PC-3 (cell line): Measurements from ENCODE around the gene NELFE. TPM values are rescaled to one million over a fixed set of nuclear protein-coding genes. Genes with fewer than 3 reads are reported as not detected.

ENCODE experiments used
- ATAC-seq: fragments of 200-7000 bp; cut with Tn5 transposase; 2 replicates; pipeline ENCODE4 v1.9.1; 2020; ENCODE audit warnings: mild to moderate bottlenecking, moderate library complexity
- BruUV-seq: library from RNA; stranded (reverse); fragments of 400-500 nt; replicated peaks from 2 replicates; lab custom pipeline; 2021; lab: Mats Ljungman, UMichigan
- CTCF ChIA-PET: fragments of 300-600 bp; sonication (Branson Sonifier 250); formaldehyde crosslinking; loops from one replicate; lab custom pipeline; 2022; ENCODE audit warnings: antibody characterized with exemption; lab: Charles Lee
- POLR2A ChIA-PET: fragments of 300-600 bp; sonication (Branson Sonifier 250); formaldehyde crosslinking; loops from one replicate; lab custom pipeline; 2022; ENCODE audit warnings: antibody characterized with exemption; ENCODE audit not compliant: unreplicated experiment; lab: Charles Lee
- DNase-seq: peaks from one replicate; pipeline ENCODE4 v3.0.0-alpha.2; 2015
- H2AFZ ChIP-seq: fragments of 300-600 bp; sonication (generic); 2 replicates; pipeline ENCODE4 v1.6.0; 2016; ENCODE audit warnings: antibody characterized with exemption, low read length
- H3F3A ChIP-seq: fragments of 300-600 bp; sonication (generic); one replicate; pipeline ENCODE4 v1.6.0; 2017; ENCODE audit warnings: antibody characterized with exemption, low read length, control low read depth, mild to moderate bottlenecking; ENCODE audit not compliant: unreplicated experiment
- H3K27ac ChIP-seq: fragments of 300-600 bp; sonication (generic); 2 replicates; pipeline ENCODE4 v1.5.1; 2016; ENCODE audit warnings: mild to moderate bottlenecking, low read length
- H3K27me3 ChIP-seq: fragments of 300-600 bp; sonication (generic); 2 replicates; pipeline ENCODE4 v1.6.1; 2016; ENCODE audit warnings: low read length, mixed read lengths
- H3K36me3 ChIP-seq: fragments of 300-600 bp; sonication (generic); 2 replicates; pipeline ENCODE4 v1.6.1; 2016; ENCODE audit warnings: low read depth, mixed run types, low read length, mixed read lengths
- H3K4me1 ChIP-seq: fragments of 300-600 bp; sonication (generic); 2 replicates; pipeline ENCODE4 v1.5.1; 2016; ENCODE audit warnings: low read length; ENCODE audit not compliant: insufficient read depth
- H3K4me2 ChIP-seq: fragments of 300-600 bp; sonication (generic); 2 replicates; pipeline ENCODE4 v1.6.0; 2016; ENCODE audit warnings: low read length
- H3K4me3 ChIP-seq: fragments of 300-600 bp; sonication (generic); 2 replicates; pipeline ENCODE4 v1.5.1; 2016; ENCODE audit warnings: mild to moderate bottlenecking, low read length, mixed read lengths
- H3K79me2 ChIP-seq: fragments of 300-600 bp; sonication (generic); 2 replicates; pipeline ENCODE4 v1.6.1; 2017; ENCODE audit warnings: low read length, mixed read lengths
- H3K9ac ChIP-seq: fragments of 300-600 bp; sonication (generic); 2 replicates; pipeline ENCODE4 v1.6.0; 2016; ENCODE audit warnings: mild to moderate bottlenecking, low read length
- H3K9me2 ChIP-seq: fragments of 300-600 bp; sonication (generic); replicated peaks from 2 replicates; pipeline ENCODE4 v1.6.1; 2016; ENCODE audit warnings: mixed run types, low read length, mixed read lengths
- H3K9me3 ChIP-seq: fragments of 300-600 bp; sonication (generic); 2 replicates; pipeline ENCODE4 v1.6.1; 2016; ENCODE audit warnings: low read length, mixed read lengths
- H4K20me1 ChIP-seq: fragments of 300-600 bp; sonication (generic); 2 replicates; pipeline ENCODE4 v1.6.1; 2016; ENCODE audit warnings: low read length, mixed read lengths
- CTCF ChIP-seq: fragments of 300-600 bp; sonication (generic); conservative IDR thresholded peaks from 2 replicates; pipeline ENCODE4 v1.5.1; 2017; ENCODE audit warnings: antibody characterized with exemption, low read depth, mild to moderate bottlenecking, low read length
- EZH2 ChIP-seq: fragments of 300-600 bp; sonication (generic); IDR thresholded peaks from one replicate; pipeline ENCODE4 v1.6.1; 2017; ENCODE audit warnings: antibody characterized with exemption, mild to moderate bottlenecking, low read length; ENCODE audit not compliant: unreplicated experiment
- EZH2phosphoT487 ChIP-seq: fragments of 300-600 bp; sonication (generic); IDR thresholded peaks from 2 replicates; pipeline ENCODE4 v1.6.1; 2018; ENCODE audit warnings: mild to moderate bottlenecking, antibody characterized with exemption, low read length, borderline replicate concordance
- intact Hi-C: fragments of 100-400 bp; cut with micrococcal nuclease; formaldehyde crosslinking; loops from 2 replicates; pipeline ENCODE4 v1.9.0; 2023
- total RNA-seq: library from RNA; depleted of rRNA; stranded (reverse); fragments of >200 nt; gene quantifications from 2 replicates; pipeline ENCODE4 v1.2.3, GENCODE V29; 2014

NELFE gene
- total RNA-seq, 1 experiment from 2014 or later: 132 TPM

- no peak overlapping the region for H2AFZ ChIP-seq
- no peak overlapping the region for H3K4me2 ChIP-seq
- H3F3A ChIP-seq: no peaks in the 10 kb centered on the region
- H3K79me2 ChIP-seq: peaks cover 2% of the 10 kb centered on the region; the same call in 1 of the 2 replicates
- no peaks in the 10 kb centered on the region for H3K27me3 ChIP-seq
- ChIA-PET CTCF (no interaction called here), POLR2A (no interaction called here)
- no peak overlapping the region for H3K27ac ChIP-seq
- no peak overlapping the region for H3K4me3 ChIP-seq
- TF ChIP-seq EZH2phosphoT487: no peak
- TF ChIP-seq EZH2: no peak
- TF ChIP-seq CTCF: no peak
- ATAC-seq: no peak
- no peaks in the 10 kb centered on the region for H3K36me3 ChIP-seq
- BruUV-seq: no TSS peak
- no peak overlapping the region for H3K9ac ChIP-seq
- intact Hi-C loops: loop anchor here (10.0 kb wide), 1 partner anchor 105 kb away; no protein-coding TSS in a partner anchor
- no peak for DNase-seq
- no peaks in the 10 kb centered on the region for H3K4me1 ChIP-seq
- H3K9me2 ChIP-seq: no peaks in the 10 kb centered on the region
- no peaks in the 10 kb centered on the region for H4K20me1 ChIP-seq
- no peaks in the 10 kb centered on the region for H3K9me3 ChIP-seq
Observed at GRCh38 chr6:31979238-31979898, 20.6 kb upstream of the NELFE start.

GRCh38 chr6:31978831-31979230 lies 20.1 kb upstream of the NELFE start:
- ChIA-PET POLR2A (no interaction called here), CTCF (no interaction called here)
- H3K36me3 ChIP-seq: no peaks in the 10 kb centered on the region
- H2AFZ ChIP-seq: no peak overlapping the region
- H3K9me2 ChIP-seq: no peaks in the 10 kb centered on the region
- no peak overlapping the region for H3K4me2 ChIP-seq
- H3K9ac ChIP-seq: no peak overlapping the region
- H3K4me3 ChIP-seq: no peak overlapping the region
- BruUV-seq: no TSS peak
- H3F3A ChIP-seq: no peaks in the 10 kb centered on the region
- H3K27ac ChIP-seq: no peak overlapping the region
- H3K27me3 ChIP-seq: no peaks in the 10 kb centered on the region
- DNase-seq (no peak), ATAC-seq (no peak)
- H3K79me2 ChIP-seq: peaks cover 8% of the 10 kb centered on the region
- no peaks in the 10 kb centered on the region for H3K4me1 ChIP-seq
- intact Hi-C loops: loop anchor here (10.0 kb wide), 1 partner anchor 106 kb away; no protein-coding TSS in a partner anchor
- no peaks in the 10 kb centered on the region for H4K20me1 ChIP-seq
- H3K9me3 ChIP-seq: no peaks in the 10 kb centered on the region
- TF ChIP-seq EZH2phosphoT487: no peak
- TF ChIP-seq CTCF: no peak
- no peak for TF ChIP-seq EZH2

- intact Hi-C loops: loop anchor here (10.0 kb wide), 1 partner anchor 107 kb away; no protein-coding TSS in a partner anchor
Observed at GRCh38 chr6:31977816-31978431, 19.2 kb upstream of the NELFE start.

More at GRCh38 chr6:31977816-31978431, 19.2 kb upstream of the NELFE start:
- ATAC-seq (no peak), DNase-seq (no peak)
- peaks cover 7% of the 10 kb centered on the region for H3K4me1 ChIP-seq
- ChIA-PET POLR2A (no interaction called here), CTCF (no interaction called here)
- no peaks in the 10 kb centered on the region for H3K9me2 ChIP-seq
- no peak overlapping the region for H3K4me3 ChIP-seq
- TF ChIP-seq EZH2 (no peak), EZH2phosphoT487 (no peak), CTCF (no peak)
- no peaks in the 10 kb centered on the region for H3K27me3 ChIP-seq
- BruUV-seq: no TSS peak
- H4K20me1 ChIP-seq: no peaks in the 10 kb centered on the region
- H3K79me2 ChIP-seq: peaks cover 17% of the 10 kb centered on the region
- H3K36me3 ChIP-seq: no peaks in the 10 kb centered on the region
- H3K27ac ChIP-seq: no peak overlapping the region
- no peaks in the 10 kb centered on the region for H3F3A ChIP-seq
- no peaks in the 10 kb centered on the region for H3K9me3 ChIP-seq
- H3K4me2 ChIP-seq: no peak overlapping the region
- H2AFZ ChIP-seq: no peak overlapping the region
- no peak overlapping the region for H3K9ac ChIP-seq
